Tibial nerve (tissue), 4 donors: ENCODE data around the gene CTAG2. TPM values are rescaled to one million over a fixed set of nuclear protein-coding genes. Genes with fewer than 3 reads are reported as not detected.
"Not testable (repeated sequence)": the region's sequence is repeated elsewhere in the genome, so short reads cannot be mapped to it uniquely, and the experiment has no call there.

Experiments
- DNase-seq, 2 donors: peaks; one replicate each; pipeline ENCODE4 v3.0.0-alpha.2; 2019; ENCODE audit warnings: low spot score in 2 of 2
- H3K27ac ChIP-seq, 4 donors: fragments of 200-600 bp; sonication (generic) in 3 of 4; one replicate each; pipeline ENCODE4 v1.5.1; 2017 to 2019; ENCODE audit warnings: mild to moderate bottlenecking in 1 of 4
- H3K27me3 ChIP-seq, 2 donors: fragments of 200-600 bp; sonication (generic) in 1 of 2; one replicate each; pipeline versions ENCODE4 v1.5.1 to v1.6.0; 2017 to 2019
- H3K36me3 ChIP-seq, 3 donors: fragments of 200-600 bp; sonication (generic); one replicate each; pipeline ENCODE4 v1.5.1; 2018 to 2019
- H3K4me1 ChIP-seq, 4 donors: fragments of 200-600 bp; sonication (generic) in 3 of 4; one replicate each; pipeline ENCODE4 v1.5.1; 2017 to 2019
- H3K4me3 ChIP-seq, 4 donors: fragments of 200-600 bp; sonication (generic) in 3 of 4; one replicate each; pipeline ENCODE4 v1.5.1; 2017 to 2019; ENCODE audit warnings: mild to moderate bottlenecking in 1 of 4, moderate library complexity in 1 of 4
- H3K9me3 ChIP-seq, 4 donors: fragments of 200-600 bp; sonication (generic) in 3 of 4; one replicate each; pipeline ENCODE4 v1.5.1; 2017 to 2019
- CTCF ChIP-seq, 5 experiments: fragments of 200-600 bp in 3 of 5; fragments of 450-650 bp in 2 of 5; sonication (generic) in 3 of 5; IDR thresholded peaks; one replicate each; pipeline ENCODE4 v1.5.1; 2016 to 2019; ENCODE audit warnings: antibody characterized with exemption in 5 of 5, mild to moderate bottlenecking in 3 of 5, moderate library complexity in 2 of 5
- EP300 ChIP-seq, 2 donors: sonication (generic); formaldehyde crosslinking; IDR thresholded peaks; one replicate each; pipeline ENCODE4 v1.6.1; 2017; ENCODE audit warnings: antibody characterized with exemption in 2 of 2, mild to moderate bottlenecking in 1 of 2
- POLR2A ChIP-seq, 2 donors: fragments of 450-650 bp; IDR thresholded peaks; one replicate each; pipeline ENCODE4 v1.6.1; 2017; ENCODE audit warnings: antibody characterized with exemption in 2 of 2, mild to moderate bottlenecking in 2 of 2, moderate library complexity in 2 of 2
- WGBS, 2 donors: methylation state at CpG; one replicate each; pipeline ENCODE4 v1.1.5; 2018; 5-methylcytosine and 5-hydroxymethylcytosine counted together
- total RNA-seq, 4 donors: library from RNA; depleted of rRNA; stranded (reverse); fragments of >200 nt; gene quantifications; one replicate each; pipeline ENCODE4 v1.1.0, GENCODE V29; 2016

CTAG2 gene
- total RNA-seq, 4 donors from 2014 or later: not detected

- TF ChIP-seq EP300 (IDR thresholded peaks at IDR 0.05): no peak
- no peak for TF ChIP-seq CTCF (IDR thresholded peaks at IDR 0.05)
- no peak for TF ChIP-seq POLR2A (IDR thresholded peaks at IDR 0.05)
- Histone ChIP-seq H3K27ac (no peak overlapping the region), H3K4me3 (no peak overlapping the region), H3K27me3 (no peaks in the 10 kb centered on the region), H3K9me3 (no peaks in the 10 kb centered on the region), H3K4me1 (no peaks in the 10 kb centered on the region), H3K36me3 (no peaks in the 10 kb centered on the region)
- no peak for DNase-seq
- 89 to 93% methylated on average over 6 to 21 of the region's 23 CpGs for whole genome bisulfite sequencing, 2 donors
These were observed 354 bp downstream of the CTAG2 start for GRCh38 chrX:154653048-154653401.

- TF ChIP-seq POLR2A (IDR thresholded peaks at IDR 0.05) (no peak), CTCF (IDR thresholded peaks at IDR 0.05) (no peak), EP300 (IDR thresholded peaks at IDR 0.05) (no peak)
- Histone ChIP-seq H3K4me3 (no peak overlapping the region), H3K27ac (no peak overlapping the region), H3K9me3 (no peaks in the 10 kb centered on the region), H3K27me3 (no peaks in the 10 kb centered on the region), H3K4me1 (no peaks in the 10 kb centered on the region), H3K36me3 (no peaks in the 10 kb centered on the region)
- DNase-seq: no peak
- WGBS, 2 donors: 95 to 97% methylated on average over 21 to 23 of the region's 30 CpGs
These were observed 900 bp downstream of the CTAG2 start for GRCh38 chrX:154652311-154653047.

- no peak for TF ChIP-seq CTCF (IDR thresholded peaks at IDR 0.05)
- no peak for TF ChIP-seq EP300 (IDR thresholded peaks at IDR 0.05)
- TF ChIP-seq POLR2A (IDR thresholded peaks at IDR 0.05): no peak
- no peak for DNase-seq
- no peak overlapping the region for H3K27ac ChIP-seq
- no peaks in the 10 kb centered on the region for H3K9me3 ChIP-seq
- H3K27me3 ChIP-seq: no peaks in the 10 kb centered on the region
- H3K4me3 ChIP-seq: no peak overlapping the region
- H3K4me1 ChIP-seq: no peaks in the 10 kb centered on the region
- no peaks in the 10 kb centered on the region for H3K36me3 ChIP-seq
- WGBS, 2 donors: 78% methylated on average over 13 of the region's 13 CpGs; no CpG with 5 or more reads in 1 of the 2 donors
These were observed 3.2 kb downstream of the CTAG2 start for GRCh38 chrX:154650221-154650510.

GRCh38 chrX:154649503-154650220 lies 3.7 kb downstream of the CTAG2 start:
- Histone ChIP-seq H3K4me3 (no peak overlapping the region), H3K36me3 (no peaks in the 10 kb centered on the region), H3K9me3 (no peaks in the 10 kb centered on the region), H3K27me3 (no peaks in the 10 kb centered on the region), H3K4me1 (no peaks in the 10 kb centered on the region), H3K27ac (no peak overlapping the region)
- WGBS, 2 donors: 73 to 75% methylated on average over 4 to 20 of the region's 23 CpGs
- DNase-seq: no peak
- TF ChIP-seq CTCF (IDR thresholded peaks at IDR 0.05): no peak
- no peak for TF ChIP-seq POLR2A (IDR thresholded peaks at IDR 0.05)
- no peak for TF ChIP-seq EP300 (IDR thresholded peaks at IDR 0.05)

- Histone ChIP-seq H3K27me3 (no peaks in the 10 kb centered on the region), H3K27ac (no peak overlapping the region), H3K9me3 (no peaks in the 10 kb centered on the region), H3K4me1 (no peaks in the 10 kb centered on the region), H3K36me3 (no peaks in the 10 kb centered on the region), H3K4me3 (no peak overlapping the region)
- no peak for DNase-seq
- TF ChIP-seq POLR2A (IDR thresholded peaks at IDR 0.05): no peak
- no peak for TF ChIP-seq CTCF (IDR thresholded peaks at IDR 0.05)
- no peak for TF ChIP-seq EP300 (IDR thresholded peaks at IDR 0.05)
- 85 to 92% methylated on average over 4 to 15 of the region's 15 CpGs for WGBS, 2 donors
These were observed 4.4 kb downstream of the CTAG2 start for GRCh38 chrX:154648931-154649330.

- not testable (repeated sequence) for H3K4me1 ChIP-seq, H3K36me3 ChIP-seq, H3K27me3 ChIP-seq, DNase-seq, H3K27ac ChIP-seq, H3K4me3 ChIP-seq, H3K9me3 ChIP-seq
- WGBS, 2 donors: no CpG with 5 or more reads among the region's 24 CpGs
These were observed 7.5 kb downstream of the CTAG2 start for GRCh38 chrX:154645745-154646378.

- not testable (repeated sequence) for H3K9me3 ChIP-seq, H3K36me3 ChIP-seq, H3K27me3 ChIP-seq, DNase-seq, H3K4me1 ChIP-seq, H3K4me3 ChIP-seq, H3K27ac ChIP-seq
- WGBS, 2 donors: no CpG with 5 or more reads among the region's 31 CpGs
These were observed 9.7 kb downstream of the CTAG2 start for GRCh38 chrX:154643708-154644107.

GRCh38 chrX:154641740-154642139 lies 11.6 kb downstream of the CTAG2 start:
- not testable (repeated sequence) for DNase-seq, H3K4me3 ChIP-seq, H3K36me3 ChIP-seq, H3K9me3 ChIP-seq, H3K27me3 ChIP-seq, H3K27ac ChIP-seq, H3K4me1 ChIP-seq
- no CpG with 5 or more reads among the region's 10 CpGs for WGBS, 2 donors
